ENCODE data around the gene B3GALT6. TPM values are rescaled to one million over a fixed set of nuclear protein-coding genes. Genes with fewer than 3 reads are reported as not detected.
A peak's percentile ranks its signal among the peaks of the same experiment; 100 is the strongest.

Gene B3GALT6
- total RNA-seq, 2 donors from 2014 or later: 18.4 to 35.6 TPM

DNA sequence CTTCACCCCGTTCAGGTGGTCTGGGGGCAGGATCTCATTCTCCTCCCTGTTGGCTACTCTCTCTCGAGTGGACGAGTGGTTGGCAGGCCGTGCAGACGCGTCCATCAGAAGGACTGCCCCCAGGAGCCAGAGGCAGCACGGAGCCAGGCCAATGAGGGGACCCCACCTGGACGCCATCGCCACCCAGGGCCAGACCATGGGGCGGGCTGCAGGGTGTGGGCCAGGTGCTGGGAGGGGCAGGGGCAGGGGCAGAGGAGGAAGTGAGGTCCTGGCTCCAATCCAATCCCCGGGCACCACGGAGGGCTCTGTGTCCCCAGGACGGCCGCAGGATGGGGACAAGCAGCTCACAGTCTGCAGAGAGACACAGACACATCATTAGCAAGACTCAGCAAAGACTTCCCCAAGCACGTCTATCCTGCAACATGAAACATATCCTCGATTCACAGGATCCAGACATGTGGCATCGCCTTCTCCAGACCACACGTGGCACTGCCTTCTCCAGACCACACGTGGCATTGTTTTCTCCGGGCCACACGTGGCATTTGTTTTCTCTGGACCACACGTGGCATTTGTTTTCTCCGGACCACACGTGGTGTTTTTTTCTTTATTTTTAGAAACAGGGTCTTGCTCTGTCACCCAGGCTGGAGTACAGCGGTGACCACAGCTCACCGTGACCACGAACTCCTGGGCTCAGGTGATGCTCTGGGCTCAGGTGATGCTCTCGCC, 3.3 kb upstream of the B3GALT6 start:
- H3K36me3 ChIP-seq (replicated peaks in 1 of 2; ENCODE audit: insufficient read depth in 1 of 2, low read depth in 2 of 2): peaks cover 6 to 7% of the 10 kb centered on the region in 2 donors
- no peak overlapping the region for H3K27ac ChIP-seq
- no peak overlapping the region for H3K4me3 ChIP-seq
- TF ChIP-seq, protein P1, sequence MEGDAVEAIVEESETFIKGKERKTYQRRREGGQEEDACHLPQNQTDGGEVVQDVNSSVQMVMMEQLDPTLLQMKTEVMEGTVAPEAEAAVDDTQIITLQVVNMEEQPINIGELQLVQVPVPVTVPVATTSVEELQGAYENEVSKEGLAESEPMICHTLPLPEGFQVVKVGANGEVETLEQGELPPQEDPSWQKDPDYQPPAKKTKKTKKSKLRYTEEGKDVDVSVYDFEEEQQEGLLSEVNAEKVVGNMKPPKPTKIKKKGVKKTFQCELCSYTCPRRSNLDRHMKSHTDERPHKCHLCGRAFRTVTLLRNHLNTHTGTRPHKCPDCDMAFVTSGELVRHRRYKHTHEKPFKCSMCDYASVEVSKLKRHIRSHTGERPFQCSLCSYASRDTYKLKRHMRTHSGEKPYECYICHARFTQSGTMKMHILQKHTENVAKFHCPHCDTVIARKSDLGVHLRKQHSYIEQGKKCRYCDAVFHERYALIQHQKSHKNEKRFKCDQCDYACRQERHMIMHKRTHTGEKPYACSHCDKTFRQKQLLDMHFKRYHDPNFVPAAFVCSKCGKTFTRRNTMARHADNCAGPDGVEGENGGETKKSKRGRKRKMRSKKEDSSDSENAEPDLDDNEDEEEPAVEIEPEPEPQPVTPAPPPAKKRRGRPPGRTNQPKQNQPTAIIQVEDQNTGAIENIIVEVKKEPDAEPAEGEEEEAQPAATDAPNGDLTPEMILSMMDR (IDR thresholded peaks at IDR 0.05): no peak
- no peak for TF ChIP-seq POLR2A (IDR thresholded peaks at IDR 0.05)
- H3K9me3 ChIP-seq: no peaks in the 10 kb centered on the region
- DNase-seq (no peak), ATAC-seq (no peak)
- no peaks in the 10 kb centered on the region for H3K27me3 ChIP-seq
- 88 to 90% methylated on average over 15 to 26 of the region's 28 CpGs for WGBS, 2 donors
- peaks cover 28% of the 10 kb centered on the region for H3K4me1 ChIP-seq
- intact Hi-C loops (cut with DNase I): loop anchor here (5.0 kb wide), 1 partner anchor 111 kb away; the partner anchor contains the start of gene C1orf159

DNA sequence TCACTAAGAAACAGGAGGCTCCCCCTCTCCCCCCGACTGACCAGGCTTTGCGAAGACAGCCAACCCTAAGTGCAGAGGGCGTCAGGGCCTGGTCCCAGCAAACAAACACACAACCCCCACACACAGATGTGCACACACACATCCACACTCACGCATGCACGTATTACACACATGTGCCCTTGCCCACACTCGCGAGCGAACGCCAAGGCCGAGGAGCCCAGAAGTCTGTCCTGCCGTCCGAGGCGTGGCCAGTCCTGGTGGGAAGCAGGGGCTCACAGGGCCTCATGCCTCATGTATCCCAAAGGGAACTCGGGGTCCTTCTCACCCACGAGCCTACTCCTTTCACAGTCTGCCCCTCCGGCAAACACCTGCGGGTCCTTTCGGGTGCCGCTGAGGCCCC, 2.3 kb upstream of the B3GALT6 start:
- H3K4me3 ChIP-seq: no peak overlapping the region
- peaks cover 28% of the 10 kb centered on the region for H3K4me1 ChIP-seq
- DNase-seq (no peak), ATAC-seq (no peak)
- intact Hi-C loops (cut with DNase I): loop anchor here (5.0 kb wide), 1 partner anchor 112 kb away; the partner anchor contains the start of gene C1orf159
- TF ChIP-seq, protein P1 (IDR thresholded peaks at IDR 0.05): no peak
- no peak for TF ChIP-seq POLR2A (IDR thresholded peaks at IDR 0.05)
- H3K36me3 ChIP-seq (replicated peaks in 1 of 2; ENCODE audit: insufficient read depth in 1 of 2, low read depth in 2 of 2): peaks cover 6 to 7% of the 10 kb centered on the region in 2 donors
- no peak overlapping the region for H3K27ac ChIP-seq
- H3K9me3 ChIP-seq: no peaks in the 10 kb centered on the region
- 76 to 78% methylated on average over 15 to 19 of the region's 19 CpGs for WGBS, 2 donors
- H3K27me3 ChIP-seq: no peaks in the 10 kb centered on the region

DNA sequence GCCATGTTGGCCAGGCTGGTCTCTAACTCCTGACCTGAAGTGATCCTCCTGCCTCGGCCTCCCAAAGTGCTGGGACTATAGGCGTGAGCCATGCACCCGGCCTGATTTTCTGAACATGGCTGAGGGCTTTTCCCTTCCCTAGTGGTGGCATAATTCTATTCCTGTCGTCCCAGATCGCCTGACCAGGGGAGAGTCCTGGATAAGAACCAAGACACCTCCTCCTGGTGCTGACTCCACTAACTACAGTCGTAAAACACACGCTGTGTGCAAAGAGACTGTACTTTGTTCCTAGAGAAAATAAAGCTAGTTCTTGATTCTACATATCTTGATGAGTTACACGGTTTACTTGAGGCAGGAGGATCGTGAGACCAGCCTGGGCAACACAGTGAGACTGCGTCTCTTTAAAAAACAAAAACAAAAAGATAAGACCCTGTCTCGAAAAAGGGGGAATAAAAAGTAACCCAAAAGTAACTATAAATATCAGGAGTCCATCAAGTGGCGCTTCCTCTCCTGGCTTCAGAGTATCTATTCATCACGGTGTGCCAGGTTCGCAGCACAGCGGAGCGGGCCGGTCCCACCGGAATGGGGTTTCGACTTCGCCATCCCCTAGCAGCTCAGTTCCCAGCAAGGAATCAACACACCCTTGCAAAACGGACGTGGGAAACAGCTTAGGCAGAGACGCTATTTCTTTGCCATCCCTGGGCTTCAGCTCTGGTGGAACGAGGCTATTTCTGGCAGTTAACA, 1.2 kb upstream of the B3GALT6 start:
- H3K27ac ChIP-seq: peak overlapping the region in 3 of 4 donors; percentile 73 to 96 (median 90)
- peak in 2 of 4 donors; percentile 22 to 31 for DNase-seq
- TF ChIP-seq POLR2A (IDR thresholded peaks at IDR 0.05): no peak
- TF ChIP-seq, protein P1 (IDR thresholded peaks at IDR 0.05): peak in 3 of 7 experiments; percentile 10 to 33 (median 30)
- H3K36me3 ChIP-seq (replicated peaks in 1 of 2; ENCODE audit: insufficient read depth in 1 of 2, low read depth in 2 of 2): peaks cover 6 to 7% of the 10 kb centered on the region in 2 donors
- 10% methylated on average over 24 of the region's 24 CpGs for WGBS, 2 donors
- H3K4me3 ChIP-seq: peak overlapping the region; percentile 67 to 97
- intact Hi-C loops (cut with DNase I): no loop called here
- peaks cover 28% of the 10 kb centered on the region for H3K4me1 ChIP-seq
- no peaks in the 10 kb centered on the region for H3K27me3 ChIP-seq
- no peak for ATAC-seq
- H3K9me3 ChIP-seq: no peaks in the 10 kb centered on the region

DNA sequence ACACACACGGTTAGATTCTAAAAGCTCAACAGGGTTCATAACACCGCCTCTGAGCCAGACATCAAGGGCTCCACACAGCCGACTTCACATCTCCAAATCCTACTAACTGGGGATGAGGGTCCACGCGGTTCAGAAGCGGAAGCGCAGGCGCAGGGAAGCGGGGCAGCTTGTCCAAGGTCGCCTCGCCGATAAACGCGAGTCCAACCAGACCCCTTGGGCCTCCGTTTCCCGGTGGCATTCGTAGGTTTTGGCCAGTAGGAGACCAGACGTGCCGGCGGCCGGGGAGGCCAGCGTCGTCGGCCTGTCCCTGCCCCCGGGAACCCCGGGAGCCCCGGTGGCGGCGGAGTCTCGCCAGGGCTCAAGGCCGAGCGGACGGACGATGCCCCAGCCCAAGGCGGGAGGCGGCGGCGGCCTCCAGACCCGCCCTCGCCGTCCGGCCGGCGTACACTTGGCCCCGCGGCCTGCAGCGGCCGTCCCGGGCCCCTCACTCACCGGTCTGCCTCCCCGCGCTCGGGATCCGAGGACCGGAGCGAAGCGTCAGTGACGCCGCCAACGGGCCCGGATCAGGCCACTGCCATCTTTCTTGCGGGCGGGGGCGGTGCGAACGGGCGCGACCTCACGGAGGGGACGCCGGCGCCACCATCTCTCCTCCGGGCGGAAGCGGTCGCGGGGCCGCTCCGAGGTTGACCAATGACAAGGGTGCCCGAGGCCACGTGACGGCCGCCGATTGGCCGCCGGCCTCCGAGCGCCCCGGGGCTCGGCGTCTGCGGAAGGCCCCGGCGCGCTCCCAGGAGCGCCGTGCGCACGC, 433 bp upstream of the B3GALT6 start, which contains the start of gene SDF4:
SDF4 (minus strand) TSS at position 602 of the 808 bp plus-strand sequence. CDS start 3,229 bp downstream, outside the sequence.
- Histone ChIP-seq H3K36me3 (replicated peaks in 1 of 2; ENCODE audit: insufficient read depth in 1 of 2, low read depth in 2 of 2) (peaks cover 6% of the 10 kb centered on the region in 2 donors), H3K27ac (peak within 1 kb of the TSS; percentile 63 to 96 (median 82)), H3K9me3 (no peaks in the 10 kb centered on the region), H3K4me3 (peak within 1 kb of the TSS; percentile 67 to 97), H3K4me1 (peaks cover 28% of the 10 kb centered on the region), H3K27me3 (peaks cover 0 to under 1% of the 10 kb centered on the region in 2 donors)
- intact Hi-C loops (cut with DNase I): no loop called here
- WGBS, 2 donors: 0 to 1% methylated on average over 1 to 98 of the region's 99 CpGs
- TF ChIP-seq POLR2A (IDR thresholded peaks at IDR 0.05): peak; percentile 53 to 74 (median 65)
- TF ChIP-seq, protein P1 (IDR thresholded peaks at IDR 0.05): no peak
- ATAC-seq (peak; percentile 97), DNase-seq (peak; percentile 97)

Measured in body of pancreas (tissue), 4 donors.